ENCODE data around the gene TMEM106C. TPM values are rescaled to one million over a fixed set of nuclear protein-coding genes. Genes with fewer than 3 reads are reported as not detected.

The TMEM106C gene
- total and polyA plus RNA-seq, 2 of the 4 experiments (the other 2 are of a cell fraction): 72.1 to 74.6 TPM

- ATAC-seq (ENCODE audit: low read depth): no peak
- H3K27me3 ChIP-seq (ENCODE audit: control insufficient read depth, insufficient read depth, low read length): peaks cover 36% of the 10 kb centered on the region
- H3K4me1 ChIP-seq (ENCODE audit: control insufficient read depth, insufficient read depth, low read length): no peaks in the 10 kb centered on the region; the same call in 1 of the 2 replicates
- no peak overlapping the region for H3K4ac ChIP-seq (ENCODE audit: low read depth, low read length)
- no peak overlapping the region for H4K91ac ChIP-seq (ENCODE audit: insufficient read depth, low read depth, low read length)
- no peaks in the 10 kb centered on the region for H4K20me1 ChIP-seq (ENCODE audit: insufficient read depth, low read length)
- POLR2A ChIA-PET (ENCODE audit: unreplicated experiment): no interaction called here
- no peaks in the 10 kb centered on the region for H3K79me1 ChIP-seq (ENCODE audit: low read depth in 1 of 2, low read length in 2 of 2)
- no peak overlapping the region for H3K4me2 ChIP-seq (ENCODE audit: low read depth, low read length)
- no peak for DNase-seq
- no peak overlapping the region for H2AK9ac ChIP-seq (replicated peaks; ENCODE audit: low read depth, low read length, poor library complexity)
- WGBS, 2 experiments (ENCODE audit: extremely low coverage in 2 of 2, insufficient read length in 1 of 2): no CpG with 5 or more reads among the region's 8 CpGs
- H2BK20ac ChIP-seq (ENCODE audit: low read depth, low read length): no peak overlapping the region
- H3K27ac ChIP-seq (ENCODE audit: insufficient read depth, low read length): no peak overlapping the region
- H3K14ac ChIP-seq (replicated peaks; ENCODE audit: low read depth, low read length): no peak overlapping the region
- no peaks in the 10 kb centered on the region for H3K36me3 ChIP-seq (ENCODE audit: control insufficient read depth, insufficient read depth, low read length)
- H3K9ac ChIP-seq (ENCODE audit: low read depth, low read length): no peak overlapping the region
- H3K9me3 ChIP-seq (ENCODE audit: control insufficient read depth, insufficient read depth, low read length): no peaks in the 10 kb centered on the region
- no peak overlapping the region for H2BK120ac ChIP-seq (ENCODE audit: low read depth, low read length)
- H2BK15ac ChIP-seq (ENCODE audit: low read depth, low read length): no peak overlapping the region
- H2AFZ ChIP-seq (replicated peaks; ENCODE audit: low read length, poor library complexity): no peak overlapping the region
- CTCF ChIA-PET: no interaction called here
- intact Hi-C loops (cut with micrococcal nuclease) (no loop called here), in situ Hi-C loops (cut with MboI; ENCODE audit: low sequenced_read_pairs) (no loop called here), dilution Hi-C loops (cut with HindIII; ENCODE audit: low sequenced_read_pairs, unreplicated experiment) (no loop called here)
- H3K18ac ChIP-seq (ENCODE audit: low read depth, low read length): no peak overlapping the region
- no peak overlapping the region for H3K56ac ChIP-seq (ENCODE audit: extremely low read depth, insufficient read depth, low read length)
- H3K23ac ChIP-seq (ENCODE audit: low read depth, low read length): no peak overlapping the region
- H4K5ac ChIP-seq (ENCODE audit: low read depth, low read length): no peak overlapping the region
- H2BK5ac ChIP-seq (ENCODE audit: low read depth, low read length, poor library complexity, severe bottlenecking): no peak overlapping the region
- BruUV-seq (replicated peaks): no TSS peak
- H3K4me3 ChIP-seq (ENCODE audit: insufficient read depth, low read depth, low read length): no peak overlapping the region
- no peak overlapping the region for H4K8ac ChIP-seq (ENCODE audit: low read depth in 2 of 2, low read length in 2 of 2)
- no peaks in the 10 kb centered on the region; the same call in 1 of the 2 replicates for H3K9me1 ChIP-seq (ENCODE audit: insufficient read depth, low read length)
- TF ChIP-seq POLR2A (IDR thresholded peaks at IDR 0.05; ENCODE audit: low read depth, low read length) (no peak), RFX5 (IDR thresholded peaks at IDR 0.05; ENCODE audit: low read depth, low read length) (no peak), USF2 (IDR thresholded peaks at IDR 0.05; ENCODE audit: low read depth, low read length) (no peak), MAFK (IDR thresholded peaks at IDR 0.05; ENCODE audit: low read depth, low read length) (no peak), NFE2L2 (IDR thresholded peaks at IDR 0.05; ENCODE audit: low read depth, low read length) (no peak), SMC3 (IDR thresholded peaks at IDR 0.05; ENCODE audit: low read depth, low read length) (no peak), ELK1 (IDR thresholded peaks at IDR 0.05; ENCODE audit: borderline replicate concordance, low read depth, low read length) (no peak), CEBPB (IDR thresholded peaks at IDR 0.05; ENCODE audit: low read depth, low read length) (no peak), FOS (IDR thresholded peaks at IDR 0.05; ENCODE audit: low read depth, low read length) (no peak), MAZ (IDR thresholded peaks at IDR 0.05; ENCODE audit: borderline replicate concordance, low read depth, low read length) (no peak), BHLHE40 (IDR thresholded peaks at IDR 0.05; ENCODE audit: low read depth, low read length) (no peak)
- no peak overlapping the region for H2AK5ac ChIP-seq (ENCODE audit: low read depth, low read length)
Observed at GRCh38 chr12:47986291-47986660, 22.9 kb downstream of the TMEM106C start.

All from IMR-90 (cell line).